HG02852 (cell line): Measurements from ENCODE around the gene EMP3.
"Not testable (repeated sequence)": the region's sequence is repeated elsewhere in the genome, so short reads cannot be mapped to it uniquely, and the experiment has no call there.

ENCODE experiments used
- ATAC-seq: cut with Tn5 transposase; IDR thresholded peaks from one replicate; pipeline ENCODE4 v1.9.1; 2021; ENCODE audit warnings: mild to moderate bottlenecking, moderate library complexity; ENCODE audit not compliant: unreplicated experiment

Gene EMP3

GRCh38 chr19:48371367-48371766, 46.0 kb downstream of the EMP3 start:
- no peak for ATAC-seq

- ATAC-seq = not testable (repeated sequence)
Measured at GRCh38 chr19:48371771-48372170, 46.4 kb downstream of the EMP3 start.

GRCh38 chr19:48372904-48373303, 47.6 kb downstream of the EMP3 start:
- ATAC-seq = no peak

DNA sequence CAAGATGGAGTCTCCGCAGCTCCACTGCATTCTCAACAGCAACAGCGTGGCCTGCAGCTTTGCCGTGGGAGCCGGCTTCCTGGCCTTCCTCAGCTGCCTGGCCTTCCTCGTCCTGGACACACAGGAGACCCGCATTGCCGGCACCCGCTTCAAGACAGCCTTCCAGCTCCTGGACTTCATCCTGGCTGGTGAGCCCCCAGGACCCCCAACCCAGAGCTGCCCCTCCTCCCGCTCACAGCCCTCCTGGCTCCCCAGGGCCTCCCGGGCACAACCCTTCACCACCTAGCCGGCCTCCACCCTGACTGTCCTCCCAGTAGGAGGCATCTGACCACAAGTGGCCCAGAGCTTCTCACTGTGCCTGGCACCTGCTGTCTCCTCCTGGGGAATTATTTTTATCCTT, 48.2 kb downstream of the EMP3 start:
- no peak for ATAC-seq

DNA sequence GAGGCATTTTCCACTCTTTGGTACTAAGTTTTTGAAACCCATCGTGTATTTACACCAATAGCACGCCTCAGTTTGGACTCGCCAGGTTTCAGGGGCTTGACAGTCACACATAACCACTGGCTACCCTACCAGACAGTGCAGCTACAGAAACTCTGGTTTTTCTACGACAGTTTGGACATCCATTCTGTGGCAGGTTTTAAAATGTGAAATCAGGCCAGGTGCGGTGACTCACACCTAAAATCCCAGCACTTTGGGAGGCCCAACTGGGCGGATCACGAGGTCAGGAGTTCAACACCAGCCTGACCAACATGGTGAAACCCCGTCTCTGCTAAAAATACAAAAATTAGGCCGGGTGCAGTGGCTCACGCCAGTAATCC, 52.8 kb downstream of the EMP3 start:
- no peak for ATAC-seq

- no peak for ATAC-seq
Measured at GRCh38 chr19:48379058-48379457, 53.7 kb downstream of the EMP3 start.
